Measurements from ENCODE around the gene STX10. TPM values are rescaled to one million over a fixed set of nuclear protein-coding genes. Genes with fewer than 3 reads are reported as not detected.

The STX10 gene
- total and polyA plus RNA-seq, 9 of the 15 experiments (the other 6 are each of a cell fraction or from before 2014, with no cell fraction given), result 0.51 to 66.3 (median 31.0) TPM

GRCh38 chr19:13153569-13154240 lies 3.5 kb upstream of the STX10 start (continued):
- TF ChIP-seq GABPA (tag; conservative IDR thresholded peaks at IDR 0.05; ENCODE audit: low read depth) (no peak), SIN3A (IDR thresholded peaks at IDR 0.05; ENCODE audit: borderline replicate concordance in 2 of 2, control insufficient read depth in 1 of 2, low read depth in 2 of 2, low read length in 2 of 2) (no peak), ATF2 (CRISPR knock-in tag; IDR thresholded peaks at IDR 0.05) (no peak), PRPF4 (IDR thresholded peaks at IDR 0.05; ENCODE audit: insufficient read depth, low read depth, low read length, poor library complexity, severe bottlenecking) (peak; percentile 91), PKNOX1 (IDR thresholded peaks at IDR 0.05) (no peak), AFF4 (CRISPR knock-in tag; IDR thresholded peaks at IDR 0.05) (peak; percentile 72; the same call in 1 of the 2 replicates), ELK3 (CRISPR knock-in tag; IDR thresholded peaks at IDR 0.05) (no peak), GATA2 (CRISPR knock-in tag; IDR thresholded peaks at IDR 0.05) (no peak), MAZ (CRISPR knock-in tag; conservative IDR thresholded peaks at IDR 0.05 in 1 of 2, IDR thresholded peaks at IDR 0.05 in 1 of 2) (no peak), ZNF57 (CRISPR knock-in tag; IDR thresholded peaks at IDR 0.05) (no peak), RBBP5 (IDR thresholded peaks at IDR 0.05; ENCODE audit: borderline replicate concordance, insufficient read depth, low read length, poor library complexity, severe bottlenecking) (peak; percentile 75), BCOR (IDR thresholded peaks at IDR 0.05) (no peak), BACH1 (tag; IDR thresholded peaks at IDR 0.05) (no peak), SMAD3 (CRISPR knock-in tag; conservative IDR thresholded peaks at IDR 0.05) (no peak), TCFL5 (CRISPR knock-in tag; conservative IDR thresholded peaks at IDR 0.05) (no peak), MAFK (IDR thresholded peaks at IDR 0.05; ENCODE audit: low read length) (no peak), ZNF583 (CRISPR knock-in tag; IDR thresholded peaks at IDR 0.05) (no peak), ZNF639 (CRISPR knock-in tag; conservative IDR thresholded peaks at IDR 0.05 in 1 of 2, IDR thresholded peaks at IDR 0.05 in 1 of 2) (no peak)

Data from K562 (cell line).